ENCODE data around the gene CCNF.
A peak's percentile ranks its signal among the peaks of the same experiment; 100 is the strongest.

The CCNF gene

GRCh38 chr16:2388139-2388874 is 40.9 kb upstream of the CCNF start:
- TF ChIP-seq CTCF (IDR thresholded peaks at IDR 0.05; ENCODE audit: low read depth, low read length, missing control alignments) = no peak
- no peak overlapping the region for H3K4me3 ChIP-seq (ENCODE audit: low read depth, low read length)
- DNase-seq (ENCODE audit: low read depth) = no peak
- in situ Hi-C loops (cut with HindIII; ENCODE audit: low sequenced_read_pairs) = no loop called here

- in situ Hi-C loops (cut with HindIII; ENCODE audit: low sequenced_read_pairs) = no loop called here
- no peak for TF ChIP-seq CTCF (IDR thresholded peaks at IDR 0.05; ENCODE audit: low read depth, low read length, missing control alignments)
- no peak overlapping the region for H3K4me3 ChIP-seq (ENCODE audit: low read depth, low read length)
- peak; percentile 35 for DNase-seq (ENCODE audit: low read depth)
Observed at GRCh38 chr16:2388875-2389433, 40.3 kb upstream of the CCNF start.

GRCh38 chr16:2392025-2392424 is 37.2 kb upstream of the CCNF start:
- no peak for TF ChIP-seq CTCF (IDR thresholded peaks at IDR 0.05; ENCODE audit: low read depth, low read length, missing control alignments)
- in situ Hi-C loops (cut with HindIII; ENCODE audit: low sequenced_read_pairs) = no loop called here
- H3K4me3 ChIP-seq (ENCODE audit: low read depth, low read length) = no peak overlapping the region
- DNase-seq (ENCODE audit: low read depth) = no peak

GRCh38 chr16:2398520-2398919 is 30.7 kb upstream of the CCNF start:
- no peak overlapping the region for H3K4me3 ChIP-seq (ENCODE audit: low read depth, low read length)
- DNase-seq (ENCODE audit: low read depth) = no peak
- no peak for TF ChIP-seq CTCF (IDR thresholded peaks at IDR 0.05; ENCODE audit: low read depth, low read length, missing control alignments)
- in situ Hi-C loops (cut with HindIII; ENCODE audit: low sequenced_read_pairs) = no loop called here

- in situ Hi-C loops (cut with HindIII; ENCODE audit: low sequenced_read_pairs) = no loop called here
- no peak overlapping the region for H3K4me3 ChIP-seq (ENCODE audit: low read depth, low read length)
- DNase-seq (ENCODE audit: low read depth) = no peak
- TF ChIP-seq CTCF (IDR thresholded peaks at IDR 0.05; ENCODE audit: low read depth, low read length, missing control alignments) = no peak
Observed at GRCh38 chr16:2404099-2404498, 25.1 kb upstream of the CCNF start.

- no peak overlapping the region for H3K4me3 ChIP-seq (ENCODE audit: low read depth, low read length)
- in situ Hi-C loops (cut with HindIII; ENCODE audit: low sequenced_read_pairs) = no loop called here
- DNase-seq (ENCODE audit: low read depth) = no peak
- TF ChIP-seq CTCF (IDR thresholded peaks at IDR 0.05; ENCODE audit: low read depth, low read length, missing control alignments) = no peak
Observed at GRCh38 chr16:2415085-2415484, 14.2 kb upstream of the CCNF start.
